Stimulated activated naive CD8-positive, alpha-beta T cell treated with anti-CD3 and anti-CD28 coated beads, Interleukin-15, Interleukin-2, amounts not matched to agents 100 ng/mL and 50 ng/mL, for 24 hours (primary cell): ENCODE measurements around the gene SFR1.

Source experiments
- H3K27ac Mint-ChIP-seq: one replicate; pipeline ENCODE4 v1.8.0; 2021; ENCODE audit warnings: mild to moderate bottlenecking, mixed read lengths
- H3K27me3 Mint-ChIP-seq: one replicate; pipeline ENCODE4 v1.8.0; 2021; ENCODE audit warnings: mixed read lengths
- H3K36me3 Mint-ChIP-seq: one replicate; pipeline ENCODE4 v1.8.0; 2021; ENCODE audit warnings: low read depth, mixed read lengths
- H3K4me1 Mint-ChIP-seq: one replicate; pipeline ENCODE4 v1.8.0; 2021; ENCODE audit warnings: low read depth, mixed read lengths
- H3K4me3 Mint-ChIP-seq: one replicate; pipeline ENCODE4 v1.8.0; 2021; ENCODE audit warnings: mild to moderate bottlenecking, mixed read lengths
- H3K9me3 Mint-ChIP-seq: one replicate; pipeline ENCODE4 v1.8.0; 2021; ENCODE audit warnings: mixed read lengths

The SFR1 gene

DNA sequence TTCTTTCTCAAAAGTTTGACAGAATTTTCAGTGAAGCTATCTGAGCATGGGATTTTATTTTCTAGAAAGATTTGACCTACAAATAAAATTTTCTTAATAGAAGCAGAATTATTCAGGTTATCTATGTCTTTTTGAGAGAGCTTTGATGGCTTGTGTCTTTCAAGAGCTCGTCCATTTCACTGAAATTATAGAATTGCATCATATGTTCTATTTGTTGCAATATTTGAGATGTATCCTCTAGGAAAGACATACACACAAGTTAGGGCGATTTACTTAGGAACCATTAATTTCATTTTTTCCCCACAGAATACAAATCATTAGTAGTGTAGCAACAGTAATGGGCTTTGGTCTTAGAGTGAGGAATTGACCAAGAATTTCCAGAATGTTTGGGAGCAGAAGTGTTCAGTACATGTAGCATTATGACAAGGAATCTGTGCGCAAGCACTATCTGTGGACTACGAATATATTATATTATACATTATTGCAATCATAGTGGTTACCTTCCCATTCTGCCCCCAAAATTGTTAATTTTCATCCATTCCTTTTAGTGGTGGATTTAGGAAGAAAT, 23.5 kb upstream of the SFR1 start:
- Mint-ChIP-seq H3K36me3 (no peaks in the 10 kb centered on the region), H3K4me1 (peaks cover 13% of the 10 kb centered on the region), H3K27me3 (peaks cover 8% of the 10 kb centered on the region), H3K9me3 (peaks cover 11% of the 10 kb centered on the region), H3K27ac (no peak overlapping the region), H3K4me3 (no peak overlapping the region)

DNA sequence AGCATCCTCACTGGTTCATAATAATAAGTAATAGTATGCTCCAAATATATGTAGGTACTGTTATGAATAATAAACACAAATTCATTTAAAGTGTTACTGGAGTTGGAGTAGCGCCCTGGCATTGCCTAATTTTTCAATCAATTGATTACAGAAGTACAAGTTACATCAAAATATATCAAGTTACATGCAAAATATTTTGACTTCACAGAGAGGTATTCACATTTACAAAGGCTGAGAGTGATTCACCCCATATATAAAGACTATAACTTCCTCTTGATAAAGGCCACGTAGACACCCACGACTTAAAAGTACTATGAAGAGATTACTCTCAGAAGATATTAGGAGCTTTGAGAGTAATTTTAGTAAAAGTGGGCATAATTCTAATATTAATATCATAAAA, 22.7 kb upstream of the SFR1 start:
- no peak overlapping the region for H3K27ac Mint-ChIP-seq
- H3K4me1 Mint-ChIP-seq, result peaks cover 4% of the 10 kb centered on the region
- no peaks in the 10 kb centered on the region for H3K36me3 Mint-ChIP-seq
- peaks cover 8% of the 10 kb centered on the region for H3K27me3 Mint-ChIP-seq
- no peak overlapping the region for H3K4me3 Mint-ChIP-seq
- H3K9me3 Mint-ChIP-seq, result peaks cover 11% of the 10 kb centered on the region

DNA sequence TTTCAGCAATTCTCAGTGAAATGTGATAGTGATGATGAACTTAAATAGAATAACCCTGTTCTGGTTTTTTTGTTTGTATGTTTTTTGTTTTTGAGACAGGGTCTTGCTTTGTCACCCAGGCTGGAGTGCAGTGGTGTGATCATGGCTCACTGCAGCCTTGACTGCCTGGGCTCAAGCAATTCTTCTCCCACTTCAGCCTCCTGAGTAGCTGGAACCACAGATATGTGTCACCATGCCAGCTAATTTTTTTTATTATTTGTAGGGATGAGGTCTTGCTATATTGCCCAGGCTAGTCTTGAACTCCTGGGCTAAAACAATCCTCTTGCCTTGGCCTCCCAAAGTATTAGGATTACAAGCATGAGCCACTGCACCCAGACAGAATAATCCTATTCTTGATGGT, 22.0 kb upstream of the SFR1 start:
- Mint-ChIP-seq H3K9me3 (peaks cover 11% of the 10 kb centered on the region), H3K36me3 (no peaks in the 10 kb centered on the region), H3K27me3 (peaks cover 8% of the 10 kb centered on the region), H3K4me3 (no peak overlapping the region), H3K27ac (no peak overlapping the region), H3K4me1 (peaks cover 4% of the 10 kb centered on the region)

DNA sequence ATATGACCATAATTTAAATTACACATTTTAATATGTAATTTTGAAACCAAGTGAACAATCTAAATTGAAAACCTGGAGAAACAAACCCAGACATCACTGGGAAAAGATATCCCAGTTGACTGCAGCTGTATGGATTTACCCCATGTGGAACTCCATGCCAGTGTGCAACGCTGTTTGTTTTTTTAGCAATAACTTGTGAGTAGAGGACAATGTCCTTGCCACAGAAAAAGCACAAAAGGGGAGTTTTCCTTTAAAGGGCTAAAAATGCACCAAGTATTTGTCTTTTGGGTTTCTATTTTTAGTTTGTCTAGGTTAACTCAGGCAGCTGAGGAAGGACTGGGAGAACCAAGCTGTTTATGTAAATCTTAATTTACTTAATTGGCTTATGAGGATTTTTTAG, 21.2 kb upstream of the SFR1 start:
- Mint-ChIP-seq H3K4me3 (no peak overlapping the region), H3K27ac (no peak overlapping the region), H3K4me1 (peaks cover 5% of the 10 kb centered on the region), H3K9me3 (peaks cover 11% of the 10 kb centered on the region), H3K27me3 (peaks cover 8% of the 10 kb centered on the region), H3K36me3 (no peaks in the 10 kb centered on the region)

DNA sequence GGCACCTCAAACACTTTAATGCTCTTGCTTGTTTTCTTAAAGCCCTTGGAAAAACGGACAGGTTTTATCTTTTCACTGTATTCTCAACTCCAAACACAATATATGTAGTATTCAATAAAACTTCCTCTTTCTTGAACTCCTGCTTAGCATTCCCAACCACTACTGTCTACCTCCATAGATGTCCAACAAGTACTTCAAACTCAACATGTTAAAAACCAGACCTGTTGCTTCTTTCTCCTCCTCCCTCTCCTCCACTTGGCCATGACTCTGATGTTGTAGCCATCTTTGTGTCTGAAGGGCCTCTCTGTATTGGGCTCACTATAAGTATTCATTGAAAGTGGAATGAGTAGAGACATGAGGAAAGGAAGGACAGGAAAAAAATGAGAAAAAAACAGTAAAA, 20.1 kb upstream of the SFR1 start:
- no peaks in the 10 kb centered on the region for H3K36me3 Mint-ChIP-seq
- H3K27ac Mint-ChIP-seq, result no peak overlapping the region
- no peak overlapping the region for H3K4me3 Mint-ChIP-seq
- H3K27me3 Mint-ChIP-seq, result peaks cover 4% of the 10 kb centered on the region
- peaks cover 5% of the 10 kb centered on the region for H3K9me3 Mint-ChIP-seq
- H3K4me1 Mint-ChIP-seq, result peaks cover 5% of the 10 kb centered on the region

DNA sequence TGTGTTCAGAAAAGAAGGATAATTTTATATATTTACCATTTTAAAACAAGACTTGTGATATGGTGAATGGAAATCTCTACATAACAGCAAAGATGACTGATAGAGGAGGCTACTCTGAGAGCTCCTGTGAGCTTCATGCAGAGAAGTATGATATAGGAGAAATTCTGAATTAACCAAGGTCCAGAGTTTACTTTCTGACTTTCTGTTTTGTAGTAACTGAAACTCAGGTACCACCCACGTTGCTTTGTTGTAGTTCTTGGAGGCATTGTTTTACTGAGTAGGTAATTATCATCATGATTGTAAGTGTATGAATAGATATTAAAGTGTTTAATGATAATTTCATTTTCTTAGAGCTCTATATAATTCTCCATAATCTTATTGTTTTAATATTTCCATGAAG, 18.0 kb upstream of the SFR1 start:
- no peaks in the 10 kb centered on the region for H3K36me3 Mint-ChIP-seq
- H3K4me1 Mint-ChIP-seq, result peaks cover 5% of the 10 kb centered on the region
- peaks cover 4% of the 10 kb centered on the region for H3K27me3 Mint-ChIP-seq
- H3K9me3 Mint-ChIP-seq, result no peaks in the 10 kb centered on the region
- H3K4me3 Mint-ChIP-seq, result no peak overlapping the region
- no peak overlapping the region for H3K27ac Mint-ChIP-seq

DNA sequence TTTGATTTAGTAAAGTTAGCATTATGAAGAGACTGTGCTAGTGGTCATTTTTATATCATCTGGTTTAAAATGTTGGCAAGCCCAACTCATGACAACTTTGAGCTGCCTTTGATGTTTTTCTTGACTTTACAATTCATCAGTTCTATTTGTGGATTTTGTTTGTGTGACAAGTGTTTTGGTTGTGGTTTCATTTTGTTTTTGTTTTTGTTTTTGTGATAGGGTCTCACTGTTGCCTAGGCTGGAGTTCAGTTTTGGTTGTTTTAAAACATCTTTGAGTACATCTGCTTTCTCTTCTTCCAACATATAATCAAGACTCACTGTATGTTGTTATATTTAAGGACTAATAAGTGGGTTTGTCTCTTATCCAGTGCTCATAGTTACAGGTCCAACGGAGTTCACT, 17.6 kb upstream of the SFR1 start:
- peaks cover 7% of the 10 kb centered on the region for H3K4me1 Mint-ChIP-seq
- H3K4me3 Mint-ChIP-seq, result no peak overlapping the region
- H3K27me3 Mint-ChIP-seq, result peaks cover 4% of the 10 kb centered on the region
- no peaks in the 10 kb centered on the region for H3K9me3 Mint-ChIP-seq
- no peak overlapping the region for H3K27ac Mint-ChIP-seq
- no peaks in the 10 kb centered on the region for H3K36me3 Mint-ChIP-seq

DNA sequence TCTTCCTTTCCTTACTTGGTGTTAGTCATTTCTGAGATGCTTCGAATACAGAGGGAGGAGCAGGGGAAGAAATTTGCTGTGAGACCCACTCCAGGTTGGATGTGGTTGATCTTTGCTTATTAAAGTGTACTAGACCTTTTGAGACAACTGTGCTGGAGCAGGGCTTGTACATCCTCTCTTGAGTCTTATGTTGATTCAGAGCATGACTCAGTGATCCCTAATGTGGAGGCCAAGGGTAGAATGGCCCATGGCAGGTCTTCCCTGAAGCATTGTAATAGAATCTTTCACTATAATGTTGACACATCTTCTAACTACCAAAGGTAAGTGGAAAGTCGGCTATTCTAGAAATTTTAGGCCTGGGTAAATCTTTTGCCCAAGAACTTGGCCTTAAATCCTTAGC, 17.0 kb upstream of the SFR1 start:
- Mint-ChIP-seq H3K27me3 (peaks cover 4% of the 10 kb centered on the region), H3K9me3 (no peaks in the 10 kb centered on the region), H3K4me1 (peaks cover 12% of the 10 kb centered on the region), H3K4me3 (no peak overlapping the region), H3K27ac (no peak overlapping the region), H3K36me3 (no peaks in the 10 kb centered on the region)

DNA sequence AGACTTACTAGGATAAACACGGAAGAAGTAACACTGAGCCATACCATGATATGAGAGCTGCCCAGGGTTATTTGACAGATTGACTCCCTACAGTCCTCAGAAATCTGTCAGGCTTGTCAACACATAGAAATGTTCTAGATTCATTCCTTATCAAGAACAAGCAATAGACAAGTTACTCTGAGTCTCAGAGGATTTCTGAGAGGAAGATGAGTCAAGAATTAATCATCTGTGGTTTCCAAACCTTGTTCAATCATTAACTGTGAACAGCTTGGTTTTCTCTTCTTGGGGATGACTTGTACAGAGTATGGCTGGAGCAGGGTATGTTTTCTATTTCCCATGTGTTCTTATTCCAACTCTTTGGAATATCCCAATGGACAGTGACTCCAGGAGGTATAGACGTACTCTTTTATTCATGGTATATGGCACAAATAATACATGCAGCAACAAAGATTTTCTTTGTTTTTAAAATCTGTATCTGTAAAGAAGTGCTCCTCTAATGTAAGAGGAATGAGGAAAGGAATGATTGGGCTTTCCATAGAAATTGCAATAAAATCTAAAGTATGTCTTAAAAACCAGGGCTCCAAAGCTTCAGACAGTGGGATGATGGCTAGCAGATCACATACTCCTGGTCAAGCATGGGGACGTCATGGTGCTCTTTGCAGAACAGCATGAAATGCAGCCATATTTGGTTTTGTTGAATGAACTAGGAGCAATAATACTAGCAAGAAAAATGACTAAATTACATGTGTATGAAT, 11.9 kb upstream of the SFR1 start:
- Mint-ChIP-seq H3K27me3 (peaks cover 9% of the 10 kb centered on the region), H3K4me3 (no peak overlapping the region), H3K36me3 (no peaks in the 10 kb centered on the region), H3K4me1 (peaks cover 17% of the 10 kb centered on the region), H3K9me3 (no peaks in the 10 kb centered on the region), H3K27ac (no peak overlapping the region)

DNA sequence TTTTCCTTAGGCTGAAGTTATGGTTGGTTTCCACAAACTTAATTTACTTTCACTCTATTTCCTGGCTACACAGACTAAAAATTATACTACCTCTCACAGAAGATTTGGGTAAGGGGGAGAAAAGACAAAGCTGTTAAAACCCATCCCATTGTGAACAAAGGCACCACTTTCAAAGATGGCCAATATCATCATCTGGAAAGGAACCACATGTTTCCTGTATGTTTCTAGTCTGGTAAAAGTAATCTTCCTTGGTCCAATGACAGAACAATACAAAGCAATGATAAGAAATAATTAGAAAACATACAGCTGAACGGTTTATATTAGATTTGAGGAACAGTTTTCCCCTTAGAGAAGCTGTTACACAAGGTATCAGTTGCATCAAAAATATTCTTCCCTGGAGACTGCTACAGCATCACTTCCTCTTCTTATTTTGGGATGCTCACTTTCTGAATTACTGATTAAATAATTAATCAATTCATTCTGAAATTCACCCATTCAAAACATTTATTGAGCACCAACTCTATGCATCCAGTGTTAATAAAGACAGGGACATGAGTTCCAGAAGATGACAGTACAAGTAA, 8.5 kb upstream of the SFR1 start:
- no peak overlapping the region for H3K4me3 Mint-ChIP-seq
- H3K4me1 Mint-ChIP-seq, result peaks cover 33% of the 10 kb centered on the region
- peaks cover 9% of the 10 kb centered on the region for H3K27me3 Mint-ChIP-seq
- no peak overlapping the region for H3K27ac Mint-ChIP-seq
- no peaks in the 10 kb centered on the region for H3K36me3 Mint-ChIP-seq
- H3K9me3 Mint-ChIP-seq, result no peaks in the 10 kb centered on the region

DNA sequence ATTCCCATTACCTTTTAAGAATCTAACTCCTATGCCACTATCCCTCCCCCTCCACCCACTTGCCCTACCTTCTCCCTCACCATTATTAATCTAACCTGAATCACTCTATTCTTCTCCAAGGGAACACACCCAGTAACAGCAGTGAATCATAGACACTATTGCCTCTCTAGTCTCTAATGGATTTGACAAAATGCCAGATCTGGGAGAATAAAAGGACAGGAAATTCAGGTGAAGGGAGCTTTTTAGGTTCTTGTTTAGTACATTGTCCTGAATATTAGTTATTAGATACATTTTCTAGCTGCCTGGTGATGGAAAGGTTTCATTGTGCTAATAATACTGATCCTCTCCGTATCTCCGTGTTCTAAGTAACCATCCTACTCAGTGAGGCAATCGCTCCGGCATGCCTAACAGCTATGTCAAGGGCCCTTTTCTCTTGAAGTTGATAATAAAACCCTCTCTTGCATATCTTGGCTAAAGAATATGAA, 4.1 kb upstream of the SFR1 start:
- H3K9me3 Mint-ChIP-seq, result no peaks in the 10 kb centered on the region

DNA sequence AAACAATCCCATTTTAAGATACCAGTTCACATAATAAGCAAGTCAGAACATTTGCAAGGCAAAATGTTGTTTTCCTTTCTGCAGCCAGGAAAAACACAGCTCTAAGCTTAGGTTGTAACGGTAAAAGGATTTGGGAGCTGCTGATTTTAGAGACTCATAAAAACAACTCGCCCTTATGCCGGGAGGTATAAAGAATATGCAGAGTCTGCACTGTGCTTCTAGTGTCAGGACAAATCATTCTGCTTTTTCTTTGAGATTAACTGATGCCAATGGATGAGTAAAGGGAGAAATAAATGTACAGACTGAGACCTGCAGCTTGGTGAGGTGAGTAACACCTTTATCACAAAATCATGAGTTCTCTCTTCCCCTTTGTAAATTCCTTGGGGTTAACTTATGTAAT, 2.0 kb upstream of the SFR1 start:
- Mint-ChIP-seq H3K27ac (peak overlapping the region; percentile 96), H3K36me3 (peaks cover 8% of the 10 kb centered on the region), H3K9me3 (no peaks in the 10 kb centered on the region), H3K4me3 (no peak overlapping the region), H3K4me1 (peaks cover 52% of the 10 kb centered on the region), H3K27me3 (no peaks in the 10 kb centered on the region)

More for the DNA sequence above, 4.1 kb upstream of the SFR1 start:
- H3K4me1 Mint-ChIP-seq, result peaks cover 42% of the 10 kb centered on the region
- no peak overlapping the region for H3K4me3 Mint-ChIP-seq
- H3K27me3 Mint-ChIP-seq, result no peaks in the 10 kb centered on the region
- H3K27ac Mint-ChIP-seq, result no peak overlapping the region
- no peaks in the 10 kb centered on the region for H3K36me3 Mint-ChIP-seq

DNA sequence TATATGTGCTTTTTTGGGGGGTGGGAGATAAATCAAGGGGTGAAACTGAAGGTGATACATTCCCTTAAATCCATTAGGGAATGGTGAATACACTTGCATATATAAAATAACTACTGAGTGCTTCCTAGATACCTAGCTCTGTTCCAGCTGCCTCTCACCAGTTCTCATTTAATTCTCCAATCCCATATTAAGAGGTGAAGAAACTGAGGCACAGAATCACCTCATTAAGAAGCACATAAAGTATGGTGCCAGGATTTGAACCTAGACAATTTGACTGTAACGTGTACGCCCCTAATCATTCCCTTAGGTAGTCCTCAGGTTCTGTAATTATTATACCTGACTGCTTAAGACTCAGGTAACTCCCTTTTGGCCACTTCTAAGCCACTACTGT, 1.5 kb upstream of the SFR1 start:
- Mint-ChIP-seq H3K27ac (peak overlapping the region; percentile 96), H3K36me3 (peaks cover 12% of the 10 kb centered on the region), H3K9me3 (no peaks in the 10 kb centered on the region), H3K4me1 (peaks cover 57% of the 10 kb centered on the region), H3K4me3 (peak overlapping the region; percentile 86), H3K27me3 (no peaks in the 10 kb centered on the region)

DNA sequence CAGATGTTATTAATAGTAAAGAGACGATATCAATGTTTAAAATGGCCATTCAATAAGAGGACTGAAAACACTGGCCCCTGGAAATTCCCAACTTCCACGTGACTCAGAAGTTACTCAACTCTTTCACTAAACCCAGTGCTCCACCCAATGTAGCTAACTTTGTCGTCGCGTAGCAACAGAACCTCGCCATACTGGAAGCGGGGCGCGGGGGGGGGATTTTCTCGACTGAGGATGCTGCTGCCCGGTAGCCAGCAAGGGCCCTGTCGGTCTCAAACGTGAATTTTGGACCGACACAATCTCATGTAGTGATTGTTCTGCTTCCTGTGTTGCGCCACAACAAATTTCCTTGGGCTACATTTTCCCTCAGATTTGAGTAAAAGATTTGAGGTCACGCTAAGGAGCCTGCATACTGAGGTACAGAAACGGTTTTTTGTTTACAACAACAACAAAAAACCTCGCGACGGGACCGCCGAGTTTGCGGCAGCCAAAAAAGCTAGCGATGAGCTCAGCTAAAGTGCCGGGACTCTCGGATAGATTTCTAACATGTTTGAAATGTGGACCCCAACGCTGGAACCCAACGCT, 977 bp upstream of the SFR1 start:
- peaks cover 14% of the 10 kb centered on the region for H3K36me3 Mint-ChIP-seq
- peak overlapping the region; percentile 96 for H3K27ac Mint-ChIP-seq
- H3K27me3 Mint-ChIP-seq, result no peaks in the 10 kb centered on the region
- H3K4me3 Mint-ChIP-seq, result peak overlapping the region; percentile 86
- no peaks in the 10 kb centered on the region for H3K9me3 Mint-ChIP-seq
- peaks cover 57% of the 10 kb centered on the region for H3K4me1 Mint-ChIP-seq
